ELR (cell line): ENCODE measurements around the gene COMMD7.

Source experiments
- DNase-seq: peaks from one replicate; pipeline ENCODE4 v3.0.0-alpha.2; 2015; ENCODE audit warnings: low read depth

The COMMD7 gene

DNA sequence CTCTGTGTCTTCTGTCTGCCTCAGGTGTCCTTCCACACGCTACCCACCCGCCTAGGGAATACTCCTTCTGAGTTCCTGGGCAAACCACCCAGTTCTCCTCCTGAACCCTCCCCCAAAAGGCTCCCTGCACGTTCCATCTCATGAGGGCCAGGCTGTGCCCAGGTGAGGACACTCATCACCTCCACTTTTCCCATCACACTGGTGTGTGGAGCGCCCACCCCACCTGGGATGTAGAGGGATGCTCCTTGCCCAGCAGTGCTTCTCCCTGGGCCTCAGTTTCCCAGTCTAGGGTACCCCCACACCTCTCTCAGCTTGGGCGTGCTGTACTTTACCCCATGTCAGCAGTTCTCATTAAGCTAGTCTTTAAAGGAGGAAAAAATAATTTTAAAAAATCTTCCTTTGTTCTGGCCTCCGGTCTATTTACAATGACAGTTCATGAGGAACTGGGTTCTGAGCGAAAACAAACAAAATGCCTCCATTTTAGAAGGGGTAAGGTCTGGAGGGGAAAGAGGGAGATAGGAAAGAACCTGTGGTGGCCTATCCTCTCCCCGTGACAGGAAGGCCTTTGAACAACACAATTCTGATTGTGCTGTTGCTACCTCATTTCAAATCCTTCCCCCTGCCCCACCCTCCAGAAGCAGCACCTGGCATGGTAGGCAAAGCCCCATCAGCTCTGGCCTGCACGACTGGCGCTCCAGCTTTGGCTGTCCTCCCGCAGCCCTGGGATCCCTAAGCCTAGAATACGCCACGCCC lies 67.9 kb downstream of the COMMD7 start:
- DNase-seq, result no peak

- peak; percentile 75 for DNase-seq
Observed at GRCh38 chr20:32674362-32674789, 68.9 kb downstream of the COMMD7 start.

- DNase-seq, result no peak
Observed at GRCh38 chr20:32672982-32673851, 70.0 kb downstream of the COMMD7 start.

DNA sequence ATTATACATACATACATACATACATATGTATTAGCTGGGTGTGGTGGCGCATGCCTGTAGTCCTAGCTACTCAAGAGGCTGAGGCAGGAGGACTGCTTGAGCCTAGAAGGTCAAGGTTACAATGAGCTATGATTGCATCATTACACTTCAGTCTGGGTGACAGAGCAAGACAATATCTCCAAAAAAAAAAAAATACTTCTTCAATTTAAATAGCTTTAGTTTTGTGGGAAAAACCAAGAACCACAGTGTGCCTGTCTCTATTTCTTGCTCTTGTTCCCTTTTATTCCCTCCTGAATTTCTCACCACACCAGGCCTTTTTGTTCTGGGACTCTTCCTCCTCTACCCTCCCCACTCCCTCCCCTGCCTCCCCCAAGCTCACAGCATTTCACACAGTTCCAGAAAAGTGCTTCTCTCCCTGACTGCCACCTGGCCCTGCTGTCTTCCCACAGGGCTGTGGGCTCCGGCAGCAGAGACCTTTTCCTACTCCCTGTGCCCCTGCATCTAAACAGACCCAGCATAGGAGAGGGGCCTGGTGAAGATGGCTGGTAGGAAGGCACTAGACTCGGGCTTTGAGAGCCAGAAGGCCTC lies 70.8 kb downstream of the COMMD7 start:
- no peak for DNase-seq

- DNase-seq, result no peak
Observed at GRCh38 chr20:32670773-32671455, 72.4 kb downstream of the COMMD7 start.

- no peak for DNase-seq
Observed at GRCh38 chr20:32667027-32667426, 76.2 kb downstream of the COMMD7 start.

DNA sequence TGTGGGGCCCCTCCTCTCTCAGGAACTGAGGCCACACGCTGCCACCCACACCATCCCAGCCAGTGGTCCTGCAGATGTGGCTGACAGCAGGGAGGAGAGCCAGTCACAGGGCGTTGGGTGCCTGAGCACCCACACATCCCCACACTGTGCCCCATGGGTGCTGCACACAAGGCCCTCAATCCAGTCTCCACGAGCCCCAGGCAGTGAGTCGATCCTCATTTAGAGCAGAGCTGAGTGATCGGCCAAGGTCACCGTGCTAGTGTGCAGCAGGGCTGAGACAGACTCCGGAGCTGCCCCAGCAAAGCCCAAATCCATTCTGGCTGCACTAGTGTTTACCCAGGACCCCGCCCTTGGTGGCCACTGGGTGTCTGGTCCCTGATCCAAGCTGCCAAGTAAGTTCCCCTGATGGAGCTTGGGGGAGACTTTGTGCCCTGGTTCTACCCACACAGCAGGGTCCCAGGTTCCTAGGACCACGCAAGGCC lies 78.5 kb downstream of the COMMD7 start:
- no peak for DNase-seq

DNA sequence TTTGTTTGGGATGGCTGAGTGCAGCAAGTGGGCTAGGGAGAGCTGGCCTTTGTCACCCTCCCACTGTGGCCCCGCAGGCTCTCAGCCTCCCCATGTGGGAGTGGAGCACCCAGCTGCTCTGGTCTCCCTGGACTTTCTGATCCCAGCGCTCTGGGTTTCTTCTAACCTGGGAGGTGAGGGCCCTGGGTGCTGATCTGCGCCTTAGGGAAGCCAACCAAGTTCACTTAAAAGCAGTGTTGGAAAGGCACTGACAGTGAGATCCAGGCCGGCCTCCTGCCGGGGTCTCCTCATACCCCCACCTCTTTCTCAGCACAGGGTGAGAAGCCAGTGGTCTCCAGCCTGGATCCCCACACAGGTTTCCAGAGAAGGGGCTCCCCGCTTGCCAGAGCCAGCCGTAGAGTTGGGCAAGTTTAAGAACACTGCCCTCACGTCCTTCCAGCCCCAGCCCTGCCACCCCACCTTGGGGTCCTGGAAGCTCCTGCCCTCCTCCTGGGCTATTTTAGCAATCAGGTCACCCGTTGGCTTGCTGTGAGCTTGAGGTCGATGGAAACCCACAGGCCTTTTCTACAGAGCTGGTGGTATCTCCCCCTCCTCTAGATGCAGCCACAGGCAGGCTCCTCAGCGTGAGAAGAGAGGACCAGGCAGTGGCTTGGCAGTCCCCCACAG lies 79.1 kb downstream of the COMMD7 start:
- DNase-seq, result no peak

- no peak for DNase-seq
Observed at GRCh38 chr20:32663335-32664011, 79.8 kb downstream of the COMMD7 start.

DNA sequence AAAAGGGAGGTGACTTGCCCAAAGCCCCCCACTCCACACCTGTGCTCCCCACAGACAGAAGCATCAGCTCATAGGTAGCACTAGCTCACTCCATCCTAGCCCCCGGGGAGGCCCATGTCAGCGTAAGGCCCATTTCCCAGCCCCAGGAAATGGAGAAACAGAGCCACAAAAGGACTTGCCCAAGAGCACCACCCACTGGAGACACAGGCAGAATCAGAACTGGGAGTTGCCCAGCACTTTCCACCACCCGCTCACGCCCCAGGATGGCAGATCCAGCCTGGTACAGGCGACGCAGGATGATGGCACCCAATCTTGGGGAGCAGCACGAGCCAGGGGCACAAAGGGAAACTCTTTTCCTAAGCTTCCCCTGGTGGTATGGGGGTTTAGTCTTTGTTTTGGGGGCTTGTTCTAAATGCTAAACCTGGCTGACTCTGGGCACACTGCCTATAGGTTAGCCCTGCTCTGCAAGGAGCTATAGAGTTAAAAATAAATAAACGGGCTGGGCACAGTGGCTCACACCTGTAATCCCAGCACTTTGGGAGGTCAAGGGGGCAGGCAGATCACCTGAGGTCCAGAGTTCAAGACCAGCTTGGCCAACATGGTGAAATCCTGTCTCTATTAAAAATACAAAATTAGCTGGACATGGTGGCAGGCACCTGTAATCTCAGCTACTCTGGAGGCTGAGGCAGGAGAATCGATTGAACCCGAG lies 81.3 kb downstream of the COMMD7 start:
- DNase-seq, result no peak

DNA sequence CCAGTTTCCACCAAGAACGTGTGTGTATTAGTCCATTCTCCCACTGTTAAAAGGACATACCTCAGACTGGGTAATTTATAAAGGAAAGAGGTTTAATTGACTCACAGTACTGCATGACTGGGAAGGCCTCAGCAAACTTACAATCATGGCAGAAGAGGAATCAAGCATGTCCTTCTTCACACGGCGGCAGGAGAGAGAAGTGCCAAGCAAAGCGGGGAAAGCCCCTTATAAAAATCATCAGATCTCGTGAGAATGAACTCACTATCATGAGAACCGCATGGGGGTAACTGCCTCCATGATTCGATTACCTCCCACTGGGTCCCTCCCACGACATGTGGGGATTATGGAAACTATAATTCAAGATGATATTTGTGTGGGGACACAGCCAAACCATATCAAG lies 82.6 kb downstream of the COMMD7 start:
- no peak for DNase-seq

DNA sequence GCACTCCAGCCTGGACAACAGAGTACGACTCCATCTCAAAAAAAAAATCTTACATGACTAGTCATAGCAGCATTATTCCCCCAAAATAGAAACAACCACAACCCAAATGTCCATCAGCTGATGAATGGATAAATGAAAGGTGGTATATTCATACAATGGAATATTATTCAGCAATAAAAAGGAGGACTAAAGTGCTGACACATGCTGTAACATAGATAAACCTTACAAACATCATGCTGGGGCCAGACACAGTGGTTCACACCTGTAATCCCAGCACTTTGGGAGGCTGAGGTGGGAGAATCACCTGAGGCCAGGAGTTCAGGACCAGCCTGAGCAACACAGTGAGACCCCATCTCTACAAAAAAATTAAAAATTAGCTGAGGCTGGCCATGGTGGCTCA lies 86.4 kb downstream of the COMMD7 start:
- DNase-seq, result no peak

- no peak for DNase-seq
Observed at GRCh38 chr20:32655903-32656512, 87.3 kb downstream of the COMMD7 start.

DNA sequence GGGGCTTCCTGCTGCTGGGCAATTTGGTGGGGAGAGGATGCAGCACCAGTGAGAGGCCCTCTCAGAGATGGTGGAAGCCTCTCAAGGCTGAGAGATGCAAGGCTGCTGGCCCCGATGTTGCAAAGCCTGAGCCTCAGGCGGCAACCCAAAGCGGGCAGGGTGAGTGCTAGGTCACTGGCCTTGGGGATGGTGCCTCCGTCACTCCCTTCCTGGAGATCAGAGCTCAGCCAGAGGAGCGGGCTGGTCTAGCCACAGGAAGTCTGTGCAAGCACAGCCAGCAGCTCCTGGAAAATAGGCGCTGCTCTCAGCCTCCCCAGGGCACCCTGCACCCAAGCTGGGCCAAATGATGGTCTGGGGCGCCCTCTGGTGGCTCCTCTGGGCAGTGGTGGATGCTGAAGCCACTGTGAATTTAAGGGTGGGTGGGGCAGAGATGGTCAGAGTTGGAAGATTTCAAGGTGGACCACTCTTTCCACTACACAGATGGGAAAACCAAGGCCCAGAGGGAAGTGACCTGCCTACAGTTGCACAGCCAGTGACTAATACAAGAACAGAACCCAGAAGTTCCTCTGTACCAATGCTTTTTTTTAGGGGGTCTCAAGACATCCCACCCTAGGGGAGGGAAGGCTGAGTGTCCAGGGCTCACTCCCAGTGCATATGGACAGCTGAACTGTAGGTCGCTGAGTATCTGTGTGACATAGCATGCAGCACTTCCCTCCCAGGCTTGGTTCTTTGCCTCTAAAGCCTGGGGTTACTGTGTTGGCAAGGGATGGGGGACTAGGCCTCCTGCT lies 90.3 kb downstream of the COMMD7 start:
- DNase-seq, result peak; percentile 91
